H9 (cell line): Measurements from ENCODE around the gene GRK3. TPM values are rescaled to one million over a fixed set of nuclear protein-coding genes. Genes with fewer than 3 reads are reported as not detected.

Experiments
- DNase-seq: peaks from one replicate; pipeline ENCODE4 v3.0.0-alpha.2; 2017
- H2AFZ ChIP-seq: one replicate; pipeline ENCODE4 v1.6.1; 2013; ENCODE audit warnings: mild to moderate bottlenecking, low read length, control low read depth, moderate library complexity
- H2AK5ac ChIP-seq: 2 replicates; pipeline ENCODE4 v1.6.1; 2013; ENCODE audit warnings: low read length, control low read depth, mixed read lengths; ENCODE audit not compliant: insufficient read length
- H2BK120ac ChIP-seq: one replicate; pipeline ENCODE4 v1.6.1; 2013; ENCODE audit warnings: low read depth, mild to moderate bottlenecking, low read length, control low read depth, inconsistent platforms; ENCODE audit not compliant: poor library complexity, severe bottlenecking
- H2BK12ac ChIP-seq: 2 replicates; pipeline ENCODE4 v1.6.1; 2013; ENCODE audit warnings: low read length, control low read depth, mixed read lengths, low read depth; ENCODE audit not compliant: insufficient read length
- H2BK15ac ChIP-seq: 2 replicates; pipeline ENCODE4 v1.6.1; 2013; ENCODE audit warnings: low read depth, low read length, control low read depth
- H2BK20ac ChIP-seq: one replicate; pipeline ENCODE4 v1.6.1; 2013; ENCODE audit warnings: low read depth, mild to moderate bottlenecking, low read length, control low read depth, inconsistent platforms; ENCODE audit not compliant: poor library complexity, severe bottlenecking
- H2BK5ac ChIP-seq: 2 replicates; pipeline ENCODE4 v1.6.1; 2013; ENCODE audit warnings: low read length, control low read depth, mixed read lengths; ENCODE audit not compliant: insufficient read length
- H3K14ac ChIP-seq: 2 replicates; pipeline ENCODE4 v1.6.1; 2013; ENCODE audit warnings: low read length, control low read depth; ENCODE audit not compliant: insufficient read depth
- H3K18ac ChIP-seq: 2 replicates; pipeline ENCODE4 v1.6.1; 2013; ENCODE audit warnings: low read depth, mild to moderate bottlenecking, mixed read lengths, low read length, control low read depth; ENCODE audit not compliant: insufficient read length
- H3K23ac ChIP-seq: 2 replicates; pipeline ENCODE4 v1.6.1; 2013; ENCODE audit warnings: low read length, control low read depth, mixed read lengths, low read depth; ENCODE audit not compliant: insufficient read length
- H3K23me2 ChIP-seq: 2 replicates; pipeline ENCODE4 v1.6.1; 2013; ENCODE audit warnings: low read depth, mild to moderate bottlenecking, mixed read lengths, low read length, control low read depth; ENCODE audit not compliant: insufficient read length, poor library complexity, severe bottlenecking
- H3K27ac ChIP-seq: 2 replicates; pipeline ENCODE4 v1.5.1; 2013; ENCODE audit warnings: low read length, control low read depth, mixed read lengths, low read depth; ENCODE audit not compliant: insufficient read length
- H3K27me3 ChIP-seq: 2 replicates; pipeline ENCODE4 v1.6.1; 2013; ENCODE audit warnings: low read length, control low read depth, inconsistent platforms; ENCODE audit not compliant: insufficient read depth
- H3K4ac ChIP-seq: 2 replicates; pipeline ENCODE4 v1.6.1; 2013; ENCODE audit warnings: low read depth, mild to moderate bottlenecking, control low read depth, inconsistent platforms, low read length, moderate library complexity
- H3K4me1 ChIP-seq: 2 replicates; pipeline ENCODE4 v1.6.1; 2013; ENCODE audit warnings: low read length, control low read depth, inconsistent platforms; ENCODE audit not compliant: insufficient read depth
- H3K4me2 ChIP-seq: 2 replicates; pipeline ENCODE4 v1.6.1; 2013; ENCODE audit warnings: low read length, control low read depth, mixed read lengths; ENCODE audit not compliant: insufficient read length, insufficient read depth
- H3K56ac ChIP-seq: 2 replicates; pipeline ENCODE4 v1.6.1; 2013; ENCODE audit warnings: low read depth, mild to moderate bottlenecking, mixed read lengths, low read length, control low read depth; ENCODE audit not compliant: insufficient read length
- H3K79me1 ChIP-seq: 2 replicates; pipeline ENCODE4 v1.6.1; 2013; ENCODE audit warnings: low read depth, mild to moderate bottlenecking, moderate library complexity, low read length, control low read depth, inconsistent platforms; ENCODE audit not compliant: insufficient read depth, poor library complexity, severe bottlenecking
- H3K79me2 ChIP-seq: 2 replicates; pipeline ENCODE4 v1.6.1; 2013; ENCODE audit warnings: low read length, control low read depth, inconsistent platforms; ENCODE audit not compliant: insufficient read depth
- H3K9ac ChIP-seq: 2 replicates; pipeline ENCODE4 v1.6.1; 2013; ENCODE audit warnings: low read length, control low read depth, mixed read lengths; ENCODE audit not compliant: insufficient read length; ENCODE audit errors: extremely low read depth
- H3K9me3 ChIP-seq: one replicate; pipeline ENCODE4 v1.6.1; 2013; ENCODE audit warnings: low read depth, low read length, inconsistent platforms; ENCODE audit not compliant: control insufficient read depth
- H3T11ph ChIP-seq: one replicate; pipeline ENCODE4 v1.6.1; 2013; ENCODE audit warnings: mild to moderate bottlenecking, low read length, control low read depth, inconsistent platforms
- H4K20me1 ChIP-seq: one replicate; pipeline ENCODE4 v1.6.1; 2013; ENCODE audit not compliant: control insufficient read depth, insufficient read length, insufficient read depth
- H4K5ac ChIP-seq: 2 replicates; pipeline ENCODE4 v1.6.1; 2013; ENCODE audit warnings: low read depth, mild to moderate bottlenecking, mixed read lengths, low read length, control low read depth; ENCODE audit not compliant: insufficient read length
- H4K8ac ChIP-seq: replicated peaks from 2 replicates; pipeline ENCODE4 v1.6.1; 2013; ENCODE audit warnings: low read length, control low read depth, mixed read lengths, low read depth; ENCODE audit not compliant: insufficient read length
- H4K91ac ChIP-seq: 2 replicates; pipeline ENCODE4 v1.6.1; 2013; ENCODE audit warnings: low read depth, mild to moderate bottlenecking, moderate library complexity, mixed read lengths, low read length, control low read depth; ENCODE audit not compliant: insufficient read length
- H3K27ac Mint-ChIP-seq, 3 experiments: 2 replicates in 2 of 3; 3 replicates in 1 of 3; pipeline ENCODE4 v1.8.0; 2020 to 2021; ENCODE audit warnings: mixed read lengths in 3 of 3, mild to moderate bottlenecking in 1 of 3, moderate library complexity in 1 of 3
- H3K27me3 Mint-ChIP-seq: 2 replicates; pipeline ENCODE4 v1.8.0; 2021; ENCODE audit warnings: low read depth, mild to moderate bottlenecking, moderate library complexity, mixed read lengths
- H3K36me3 Mint-ChIP-seq, 3 experiments: 2 replicates in 2 of 3; 3 replicates in 1 of 3; pipeline ENCODE4 v1.8.0; 2020 to 2021; ENCODE audit warnings: low read depth in 3 of 3, mixed read lengths in 3 of 3; ENCODE audit not compliant: insufficient read depth in 1 of 3
- H3K4me1 Mint-ChIP-seq, 2 experiments: 2 replicates each; pipeline ENCODE4 v1.8.0; 2020; ENCODE audit warnings: mixed read lengths in 2 of 2
- H3K4me3 Mint-ChIP-seq, 2 experiments: 2 replicates in 1 of 2; 3 replicates in 1 of 2; pipeline ENCODE4 v1.8.0; 2020 to 2021; ENCODE audit warnings: mild to moderate bottlenecking in 2 of 2, mixed read lengths in 2 of 2, moderate library complexity in 1 of 2
- H3K9me3 Mint-ChIP-seq, 2 experiments: 2 replicates in 1 of 2; 3 replicates in 1 of 2; pipeline ENCODE4 v1.8.0; 2020; ENCODE audit warnings: mild to moderate bottlenecking in 2 of 2, mixed read lengths in 2 of 2, moderate library complexity in 1 of 2
- CTCF ChIP-seq: fragments of 200-600 bp; sonication (generic); conservative IDR thresholded peaks from 3 replicates; pipeline ENCODE4 v1.8.0; 2021; ENCODE audit warnings: antibody characterized with exemption, mild to moderate bottlenecking
- WGBS: extraction: QIAGEN DNeasy Blood & Tissue Kit; methylation state at CpG from one replicate; pipeline ENCODE4 v1.1.7; 2013; ENCODE audit warnings: missing lambda C conversion rate, low lambda C conversion rate, mixed read lengths; ENCODE audit not compliant: insufficient read length; ENCODE audit errors: extremely low coverage; 5-methylcytosine and 5-hydroxymethylcytosine counted together
- total RNA-seq: library from RNA; stranded (reverse); gene quantifications from 2 replicates; pipeline ENCODE4 v1.2.1, GENCODE V29; 2021

GRK3 gene
- total RNA-seq, 1 experiment from 2014 or later = 23.9 TPM

GRCh38 chr22:25695146-25695545 lies 130.7 kb downstream of the GRK3 start:
- Histone ChIP-seq H2AK5ac (no peak overlapping the region), H2AFZ (no peak overlapping the region), H3K27ac (no peak overlapping the region), H4K91ac (no peak overlapping the region), H3K4me1 (peaks cover 2% of the 10 kb centered on the region; the same call in 1 of the 2 replicates), H3K23me2 (no peaks in the 10 kb centered on the region), H3K9ac (no peak overlapping the region), H3K79me2 (no peaks in the 10 kb centered on the region), H3K79me1 (no peaks in the 10 kb centered on the region), H3K56ac (no peak overlapping the region), H2BK120ac (no peak overlapping the region), H3K14ac (no peak overlapping the region), H2BK20ac (no peak overlapping the region), H4K8ac (no peak overlapping the region), H3T11ph (no peak overlapping the region), H3K4me2 (no peak overlapping the region), H2BK5ac (no peak overlapping the region), H4K5ac (no peak overlapping the region), H3K4ac (no peak overlapping the region), H3K9me3 (no peaks in the 10 kb centered on the region), H3K23ac (no peak overlapping the region), H3K18ac (no peak overlapping the region), H4K20me1 (no peaks in the 10 kb centered on the region), H2BK15ac (no peak overlapping the region), H2BK12ac (no peak overlapping the region), H3K27me3 (no peaks in the 10 kb centered on the region)
- no peaks in the 10 kb centered on the region for H3K9me3 Mint-ChIP-seq
- no peak for TF ChIP-seq CTCF
- peaks cover 2 to 26% (median 16%) of the 10 kb centered on the region in 3 experiments; a peak in 6 of 7 replicates for H3K36me3 Mint-ChIP-seq
- H3K4me1 Mint-ChIP-seq = peaks cover 4 to 6% of the 10 kb centered on the region in 2 experiments; a peak in 3 of 4 replicates
- no peak for DNase-seq
- H3K27ac Mint-ChIP-seq = no peak overlapping the region
- WGBS = no CpG with 5 or more reads among the region's 5 CpGs
- no peak overlapping the region for H3K4me3 Mint-ChIP-seq
- H3K27me3 Mint-ChIP-seq = no peaks in the 10 kb centered on the region
